HG03565 (cell line): ENCODE data around the gene RAB11FIP4.

ENCODE experiments used
- ATAC-seq: cut with Tn5 transposase; IDR thresholded peaks from one replicate; pipeline ENCODE4 v1.9.1; 2021; ENCODE audit warnings: mild to moderate bottlenecking, moderate library complexity; ENCODE audit not compliant: unreplicated experiment

Gene RAB11FIP4

DNA sequence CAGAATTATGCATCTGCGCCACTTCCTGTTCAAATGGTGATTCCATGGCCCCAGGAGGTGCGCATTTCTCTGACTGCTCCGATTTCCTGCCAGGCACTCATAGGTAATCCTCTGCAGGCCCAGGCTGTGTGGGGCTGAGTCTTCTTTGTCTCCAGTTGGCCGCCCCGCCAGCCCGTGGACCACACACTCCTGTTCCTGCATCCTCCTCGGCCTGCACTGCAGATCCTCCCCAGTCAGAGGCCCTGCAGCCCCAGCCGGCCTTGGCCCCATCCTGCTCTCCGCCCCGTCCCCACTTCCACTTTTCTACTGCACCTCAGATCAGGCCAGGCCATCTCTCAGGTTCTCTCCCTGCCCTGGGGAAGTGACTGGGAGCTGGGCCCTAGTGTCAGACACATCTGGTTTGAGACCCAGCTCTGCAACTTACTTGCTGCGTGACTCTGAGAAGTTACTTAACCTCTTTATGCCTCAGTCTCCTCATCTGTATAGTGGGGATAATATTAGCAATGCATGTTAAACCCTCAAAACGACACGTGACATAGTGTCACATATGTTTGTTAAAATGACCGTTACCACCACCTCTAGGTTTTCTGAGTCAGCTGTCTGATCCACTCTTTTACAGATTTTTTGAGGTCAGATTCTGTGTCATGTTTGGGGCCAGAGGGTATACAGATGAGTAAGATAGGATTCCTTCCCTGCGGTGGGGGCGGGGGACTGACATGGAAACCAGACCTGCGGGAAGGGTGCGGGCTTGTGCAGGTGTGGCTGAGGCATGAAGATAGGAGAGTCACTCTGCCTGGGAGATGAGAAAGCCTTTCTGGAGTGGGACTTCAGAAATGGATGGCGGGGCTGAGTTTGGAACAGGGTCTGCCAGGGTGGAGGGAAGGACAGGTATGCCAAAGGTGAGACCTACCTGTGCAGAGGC lies 12.8 kb downstream of the RAB11FIP4 start:
- no peak for ATAC-seq

DNA sequence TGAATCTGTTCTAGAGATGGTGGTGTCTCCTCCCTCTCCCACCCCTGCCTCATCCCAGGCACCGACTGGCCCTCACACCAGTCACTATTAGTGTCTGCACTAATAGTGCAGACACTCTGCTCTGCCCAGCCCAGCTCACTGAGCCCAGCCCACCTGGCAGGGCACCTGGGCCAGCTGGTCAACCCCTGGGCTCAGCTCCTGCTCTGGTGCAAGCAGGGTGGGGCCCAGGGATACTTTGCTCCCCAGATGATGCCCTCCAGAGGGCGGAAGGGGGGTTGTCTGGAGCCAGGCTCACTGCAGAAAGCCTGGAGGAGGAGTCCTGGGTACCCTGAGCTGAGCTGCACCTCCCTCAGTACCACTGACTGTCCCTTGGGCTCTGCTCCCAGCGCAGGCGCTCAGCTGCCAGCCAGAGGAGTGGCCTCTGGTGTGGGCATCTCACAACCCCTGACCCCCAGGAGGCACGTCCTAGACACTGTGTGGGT lies 14.5 kb downstream of the RAB11FIP4 start:
- ATAC-seq, result no peak

DNA sequence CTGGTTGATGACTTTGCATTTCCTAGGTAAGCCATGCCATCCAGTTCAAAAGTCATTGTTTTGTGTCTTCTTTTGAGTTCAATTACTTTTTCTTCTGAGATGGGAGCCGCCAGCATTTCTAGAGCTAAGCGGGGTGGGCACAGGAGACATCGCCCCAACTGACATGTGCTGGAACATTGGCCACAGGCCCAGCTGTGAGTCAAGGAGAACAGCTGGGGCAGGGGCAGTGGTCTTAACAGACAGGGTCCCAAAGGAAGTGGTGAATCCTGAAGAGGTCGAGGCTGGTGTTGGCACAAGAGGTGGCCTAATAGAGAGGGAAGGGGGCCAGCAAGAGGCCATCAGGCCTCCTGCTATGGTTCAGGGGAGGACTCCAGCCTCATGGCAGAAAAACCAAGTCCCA lies 17.1 kb downstream of the RAB11FIP4 start:
- no peak for ATAC-seq

DNA sequence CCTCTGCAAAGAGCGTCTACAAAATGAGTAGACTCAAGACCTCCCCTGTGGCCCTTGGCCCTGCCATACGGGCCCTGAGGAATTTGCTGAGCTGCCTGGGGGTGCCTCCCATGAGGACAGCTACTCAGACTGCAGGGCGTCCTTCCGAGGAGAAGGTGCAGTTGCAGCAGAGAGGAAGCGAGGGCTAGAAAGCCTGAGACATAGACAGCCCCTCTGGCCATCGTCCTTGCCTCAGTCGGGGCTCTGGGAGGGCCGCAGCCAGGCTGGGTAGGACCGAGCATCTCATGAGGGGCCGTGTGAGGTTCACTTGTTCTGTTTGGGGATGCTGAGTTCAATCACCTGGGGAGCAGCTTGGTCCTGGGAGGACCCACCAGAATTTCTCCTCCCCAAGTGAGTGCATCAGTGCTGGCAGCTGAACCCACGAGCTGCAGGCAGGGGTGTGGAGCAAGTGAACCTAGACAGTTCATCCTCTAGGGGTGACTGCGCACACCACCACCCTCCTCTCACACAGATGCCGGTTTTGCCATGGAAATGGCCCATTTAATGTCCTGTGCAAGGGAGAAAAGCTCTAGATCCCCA lies 20.3 kb downstream of the RAB11FIP4 start:
- ATAC-seq, result no peak

DNA sequence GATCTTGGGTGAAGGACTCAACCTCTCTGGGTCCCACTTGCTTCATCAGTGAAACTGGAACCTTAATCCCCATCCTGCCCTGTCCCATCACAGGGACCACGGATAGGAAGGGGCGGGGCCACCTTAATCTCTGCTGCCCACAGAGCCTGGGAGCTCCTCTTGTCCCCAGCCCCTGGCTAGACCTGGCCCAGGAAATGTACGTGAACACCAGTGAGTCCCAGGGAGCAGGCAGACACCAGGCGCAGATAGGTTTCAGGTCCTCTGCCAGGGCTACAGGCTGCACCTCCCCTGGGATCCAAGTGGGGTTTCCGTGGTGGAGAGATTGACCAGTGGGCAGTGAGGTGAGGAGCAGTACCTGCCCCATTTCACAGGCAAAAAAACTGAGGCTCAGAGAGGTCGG lies 21.0 kb downstream of the RAB11FIP4 start:
- ATAC-seq, result no peak

DNA sequence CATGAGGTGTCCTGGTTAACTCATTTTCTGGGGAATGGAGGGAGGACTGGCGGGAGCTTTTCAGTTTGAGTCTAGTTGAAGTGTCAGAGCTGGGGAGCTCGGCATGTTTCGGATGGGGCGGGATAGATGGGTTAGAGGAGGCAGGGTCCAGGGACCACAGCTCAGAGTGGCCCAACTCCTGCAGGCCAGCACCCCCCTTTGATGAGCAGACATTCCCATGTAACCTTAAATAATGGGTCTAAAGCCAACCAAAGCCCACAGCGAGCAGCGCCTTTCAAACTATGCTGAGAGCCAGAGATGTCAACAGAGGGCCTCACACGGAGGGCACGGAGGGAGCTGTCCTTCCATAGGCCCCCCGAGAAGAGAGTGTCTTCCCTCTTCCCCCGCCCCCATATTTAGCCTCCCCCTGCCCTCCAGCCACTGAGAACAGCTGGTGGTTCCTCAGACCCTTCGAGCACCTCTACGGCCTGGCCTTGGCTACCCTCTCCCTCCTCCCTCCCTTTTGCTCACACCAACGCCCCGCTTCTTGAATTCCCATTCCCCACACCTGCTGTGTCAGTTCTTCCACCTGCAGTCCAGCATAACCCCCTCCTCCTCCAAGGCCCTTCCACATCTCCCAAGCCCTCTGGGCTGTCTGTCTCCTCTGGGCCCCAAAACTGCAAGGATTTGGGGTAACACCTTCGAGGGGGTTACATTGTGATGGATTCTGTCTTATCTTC lies 21.8 kb downstream of the RAB11FIP4 start:
- ATAC-seq, result no peak

DNA sequence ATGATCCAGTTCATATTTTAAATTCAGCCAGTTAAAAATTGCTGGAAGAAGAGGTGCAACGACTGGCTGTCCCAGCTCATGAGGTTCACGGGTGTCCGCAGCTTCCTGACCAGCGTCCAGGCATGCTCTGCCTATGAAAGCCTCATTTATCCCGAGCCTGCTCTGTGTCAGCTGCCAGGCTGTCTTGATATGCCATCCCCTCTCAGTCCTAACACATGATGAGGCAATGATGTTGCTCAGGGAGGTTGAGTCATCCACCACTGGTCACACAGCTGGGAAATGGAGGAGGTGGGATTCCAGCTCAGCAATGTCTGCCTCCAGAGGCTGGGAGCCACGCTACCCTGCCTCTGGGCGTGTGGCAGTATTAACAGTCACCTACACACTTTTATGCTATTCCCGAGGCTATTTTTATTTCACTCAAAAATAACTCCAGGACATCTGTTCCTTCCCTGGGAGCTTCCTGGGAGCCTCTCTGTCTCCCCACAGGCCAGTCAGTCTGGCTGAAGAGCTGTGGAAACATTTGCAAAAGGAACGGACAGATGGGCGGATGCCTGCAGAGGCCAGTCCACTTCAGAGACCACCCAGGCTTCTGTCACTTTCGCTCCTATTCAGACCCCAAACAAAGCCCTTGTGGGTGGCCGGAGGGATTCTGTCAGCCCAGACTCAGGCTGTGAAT lies 22.5 kb downstream of the RAB11FIP4 start:
- no peak for ATAC-seq

DNA sequence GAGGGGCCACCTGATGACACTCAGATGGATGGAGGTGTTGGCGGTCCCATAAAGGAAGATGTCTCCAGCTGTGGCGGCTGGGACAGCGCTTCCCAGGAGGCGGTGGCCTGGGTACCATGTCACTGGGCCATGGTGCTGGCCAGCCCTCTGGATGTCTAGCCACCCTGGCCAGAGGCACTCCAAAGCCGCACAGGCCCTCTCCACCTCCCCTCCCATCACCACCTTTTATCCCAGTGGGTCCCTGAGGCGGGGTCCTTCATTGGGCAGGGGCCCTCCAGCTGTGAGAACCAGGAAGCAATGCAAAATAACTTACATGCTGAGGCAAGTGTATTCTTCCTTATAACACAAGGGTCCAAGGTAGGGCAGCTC lies 23.1 kb downstream of the RAB11FIP4 start:
- ATAC-seq, result no peak

DNA sequence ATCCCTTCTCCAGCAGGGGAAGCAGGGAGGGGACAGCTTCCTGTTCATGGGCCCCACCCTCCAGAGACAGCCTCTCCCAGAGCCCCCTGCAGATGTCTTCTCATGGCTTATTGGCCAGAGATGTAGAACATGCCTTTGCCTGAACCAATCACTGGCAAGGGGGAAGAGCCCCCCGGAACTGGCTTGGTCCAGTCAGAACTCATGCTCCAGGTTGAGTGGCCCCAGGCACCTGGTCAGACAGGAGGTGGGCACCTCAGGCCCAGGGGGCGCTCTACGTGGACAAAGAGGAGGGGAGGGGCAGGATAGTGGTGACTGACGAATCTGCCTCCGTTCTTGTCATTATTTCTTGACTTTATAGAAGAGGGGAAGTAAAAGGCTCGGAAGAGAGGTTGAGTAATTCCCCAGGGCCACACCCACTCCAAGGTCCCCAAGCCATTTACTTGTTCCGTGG lies 23.6 kb downstream of the RAB11FIP4 start:
- ATAC-seq, result no peak

DNA sequence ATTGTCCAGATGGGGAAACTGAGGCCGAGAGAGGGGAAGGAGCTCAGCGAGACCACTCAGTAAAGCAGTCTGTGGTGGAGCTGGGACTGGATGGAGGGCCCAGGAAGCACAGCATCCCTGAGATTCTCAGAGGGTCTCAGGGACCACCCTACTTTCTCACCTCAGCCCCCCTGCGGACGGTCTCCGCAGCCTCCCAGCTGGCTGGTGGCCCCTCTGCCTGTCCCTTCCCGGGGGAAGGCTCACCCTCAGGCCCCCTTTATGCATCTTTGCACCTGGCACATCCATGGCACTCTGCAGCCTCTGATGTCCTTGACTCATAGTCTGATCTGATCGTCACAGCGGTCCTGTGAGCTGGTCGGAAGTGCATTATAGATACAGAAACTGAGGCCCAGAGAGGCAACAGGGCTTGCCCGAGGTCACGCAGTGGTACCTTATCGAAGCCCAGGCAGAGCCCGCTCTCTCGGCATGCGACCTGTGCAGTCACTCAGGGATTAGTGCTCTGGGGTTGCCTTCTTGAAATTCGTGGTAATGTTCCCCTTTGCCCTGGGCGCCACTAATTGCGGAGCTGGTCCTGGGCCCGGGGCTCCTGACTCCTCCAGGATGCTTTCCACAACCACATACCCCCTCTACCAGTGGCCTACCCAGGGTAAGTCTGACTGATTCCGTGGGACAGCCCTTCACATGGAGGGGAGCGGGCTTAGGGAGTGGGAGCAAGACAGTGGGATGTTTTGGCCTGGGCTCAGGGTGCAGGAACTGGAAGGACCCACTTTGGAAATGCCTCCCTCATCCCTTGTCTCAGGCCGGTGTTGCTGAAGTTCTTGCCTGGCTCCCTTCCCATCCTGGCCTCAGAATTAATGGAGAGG lies 24.4 kb downstream of the RAB11FIP4 start:
- no peak for ATAC-seq

DNA sequence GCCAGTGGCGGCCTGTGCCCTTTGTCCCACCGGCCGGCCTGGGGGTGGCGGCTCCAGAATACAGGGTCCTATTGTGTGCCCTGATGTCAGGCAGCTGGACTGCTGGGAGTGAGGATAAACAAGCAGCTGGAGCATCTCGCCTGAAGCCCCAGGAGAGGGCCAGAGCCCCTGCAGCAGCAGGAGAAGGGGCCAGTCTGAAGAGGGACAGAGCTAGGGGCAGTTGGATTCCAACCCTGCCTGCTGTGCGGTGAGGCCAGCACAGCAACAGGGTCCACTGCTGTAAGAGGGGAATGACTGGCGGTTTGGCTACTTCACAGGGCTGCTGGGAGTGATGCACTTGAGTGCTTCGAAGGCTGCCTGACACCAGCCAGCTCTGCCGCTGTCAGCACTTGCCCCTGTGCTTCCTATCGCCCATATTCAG lies 25.0 kb downstream of the RAB11FIP4 start:
- no peak for ATAC-seq

DNA sequence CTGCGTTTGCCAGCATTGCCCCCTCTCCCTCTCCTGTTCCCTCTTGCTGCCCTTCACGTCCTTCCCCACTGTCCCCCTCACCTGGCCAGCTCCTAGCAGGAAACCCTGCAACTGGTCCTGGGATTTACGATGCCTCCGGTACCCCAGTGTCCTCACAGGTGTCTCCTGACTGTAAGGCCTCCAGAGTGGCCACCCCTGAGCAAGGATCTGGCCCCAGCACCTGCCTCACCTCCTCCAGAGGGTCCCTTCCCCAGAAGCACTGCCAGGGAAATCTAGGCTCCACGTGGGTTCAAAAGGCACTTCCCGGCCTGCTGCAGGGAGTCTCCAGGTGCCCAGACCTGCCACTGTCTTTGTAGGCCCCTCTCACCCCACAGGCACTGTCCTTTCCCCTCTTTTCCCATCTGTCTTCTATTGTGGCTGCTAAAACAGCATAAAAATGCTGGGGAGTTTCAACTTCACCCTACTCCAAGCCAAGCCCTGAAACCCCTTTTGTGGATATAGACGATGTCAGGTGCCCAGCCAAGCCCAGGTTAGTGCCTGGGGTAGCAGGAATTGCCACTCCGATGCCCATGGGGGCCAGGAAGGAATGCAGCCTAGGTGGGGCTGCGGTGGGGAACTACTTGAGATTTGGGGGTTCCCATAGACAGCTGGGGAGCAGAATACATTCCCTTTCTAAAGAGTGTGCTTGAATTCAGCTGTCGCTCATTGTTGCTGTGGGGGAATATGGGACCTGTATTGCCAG lies 25.7 kb downstream of the RAB11FIP4 start:
- ATAC-seq, result no peak

DNA sequence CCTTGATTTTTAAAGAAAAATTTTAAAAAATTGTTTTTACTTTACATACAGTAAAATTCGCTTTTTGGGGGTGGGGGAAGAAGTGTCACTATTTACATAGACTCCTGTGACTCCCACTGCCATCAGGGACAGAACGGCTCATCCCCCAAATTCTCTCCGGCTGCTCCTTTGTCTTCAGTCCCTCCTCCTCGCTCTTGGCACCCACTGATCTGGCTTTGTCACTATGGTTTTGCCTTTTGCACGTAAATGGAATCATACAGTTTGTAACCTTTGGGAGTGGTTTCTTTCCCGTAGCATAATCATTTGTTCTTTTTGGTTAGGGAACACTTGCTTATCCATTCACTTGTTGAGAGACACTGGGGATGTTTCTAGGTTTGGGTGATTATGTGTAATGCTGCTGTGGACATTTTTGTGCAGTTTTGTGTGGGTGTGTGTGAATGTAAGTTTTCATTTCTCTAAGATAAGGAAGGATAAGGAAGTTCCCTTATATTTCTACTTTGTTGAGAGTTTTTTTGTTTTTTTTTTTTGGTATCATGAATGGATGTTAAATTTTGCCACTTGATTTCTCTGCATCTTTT lies 27.4 kb downstream of the RAB11FIP4 start:
- ATAC-seq, result no peak

DNA sequence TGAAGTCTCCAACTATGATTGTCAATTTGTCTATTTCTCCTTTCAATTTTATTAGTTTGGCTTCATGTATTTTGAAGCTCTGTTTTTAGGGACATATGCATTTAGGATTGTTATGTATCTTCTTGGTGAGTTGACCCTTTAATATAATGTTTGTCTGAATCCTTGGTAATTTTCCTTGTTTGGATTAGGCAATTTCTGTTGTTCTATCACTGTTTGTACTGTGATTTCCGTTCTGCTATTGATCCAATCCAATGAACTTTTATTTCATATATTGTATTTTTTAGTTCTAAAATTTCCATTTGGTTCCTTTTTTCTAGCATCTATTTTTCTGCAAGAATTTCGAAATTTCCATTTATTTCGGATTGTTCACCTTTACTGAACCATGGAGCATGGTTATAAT lies 31.0 kb downstream of the RAB11FIP4 start:
- ATAC-seq, result no peak

DNA sequence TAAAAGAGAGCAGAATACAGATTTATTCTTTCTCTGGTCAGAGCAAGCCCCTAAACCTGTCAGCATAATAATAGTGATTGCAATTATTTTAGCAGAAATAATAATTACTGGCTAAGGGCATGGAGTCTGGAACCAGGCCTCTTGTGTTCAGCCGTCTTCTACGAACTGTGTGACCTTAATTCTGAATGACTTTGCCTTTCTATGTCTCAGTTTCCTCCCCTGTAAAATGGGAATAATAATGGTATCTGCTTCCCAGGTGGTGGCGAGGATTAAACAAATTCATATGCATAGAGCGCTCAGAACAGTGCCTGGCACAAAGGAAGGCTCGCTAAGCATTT lies 33.4 kb downstream of the RAB11FIP4 start:
- no peak for ATAC-seq

DNA sequence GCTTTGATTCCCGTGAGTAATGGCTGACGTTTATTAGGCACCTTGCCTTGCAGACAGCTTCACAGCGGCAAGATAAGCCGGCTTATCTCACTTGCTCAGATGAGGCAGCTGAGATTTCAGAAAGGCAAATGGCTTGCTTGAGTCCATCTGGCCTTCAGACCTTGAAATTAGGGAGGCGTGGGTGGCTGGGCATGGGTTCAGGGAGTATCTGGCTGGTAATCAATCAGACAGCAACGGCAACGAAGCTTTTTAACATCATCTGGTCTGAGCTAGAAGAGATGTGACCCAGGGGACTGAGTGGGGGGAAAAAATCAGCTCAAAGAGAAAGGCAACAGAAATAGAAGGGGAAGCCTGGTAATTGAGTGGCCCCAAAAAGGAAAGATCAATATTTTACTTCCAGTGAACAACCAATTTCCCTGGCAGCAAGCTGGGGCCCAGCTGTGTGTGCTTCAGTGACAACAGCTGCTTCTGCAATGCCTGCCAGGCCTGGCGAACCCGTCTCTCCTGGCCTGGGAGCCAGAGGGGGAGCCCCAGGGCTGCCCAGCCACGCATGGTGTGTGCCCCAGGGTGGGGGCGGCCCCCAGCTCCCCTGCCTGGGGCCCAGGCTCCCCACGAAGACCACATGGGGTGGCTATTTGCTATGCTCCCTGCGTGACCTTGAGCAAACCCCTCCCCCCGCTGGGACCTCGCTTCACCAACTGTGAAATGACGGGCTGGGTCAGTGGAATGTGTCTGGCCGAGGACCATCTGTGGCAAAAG lies 34.0 kb downstream of the RAB11FIP4 start:
- ATAC-seq, result no peak

DNA sequence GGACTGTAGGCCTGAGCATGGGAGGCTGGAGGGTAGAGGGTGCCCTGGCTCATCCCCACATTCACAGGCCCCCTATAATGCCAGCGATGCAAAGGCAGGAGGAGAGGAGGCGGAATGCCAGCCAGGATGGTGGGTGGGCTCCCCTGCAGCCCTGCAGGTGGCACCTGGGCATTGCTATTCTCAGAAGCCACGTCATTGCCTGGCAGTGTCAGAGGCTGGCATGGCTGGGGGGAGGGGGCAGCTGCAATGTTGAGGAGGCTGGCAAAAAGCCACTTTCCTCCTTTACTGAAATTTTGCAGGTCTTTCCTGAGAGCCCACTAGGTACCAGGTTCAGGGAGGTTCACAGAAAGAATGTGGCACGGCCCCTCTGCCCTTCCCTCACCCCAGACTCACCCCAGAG lies 36.2 kb downstream of the RAB11FIP4 start:
- no peak for ATAC-seq

DNA sequence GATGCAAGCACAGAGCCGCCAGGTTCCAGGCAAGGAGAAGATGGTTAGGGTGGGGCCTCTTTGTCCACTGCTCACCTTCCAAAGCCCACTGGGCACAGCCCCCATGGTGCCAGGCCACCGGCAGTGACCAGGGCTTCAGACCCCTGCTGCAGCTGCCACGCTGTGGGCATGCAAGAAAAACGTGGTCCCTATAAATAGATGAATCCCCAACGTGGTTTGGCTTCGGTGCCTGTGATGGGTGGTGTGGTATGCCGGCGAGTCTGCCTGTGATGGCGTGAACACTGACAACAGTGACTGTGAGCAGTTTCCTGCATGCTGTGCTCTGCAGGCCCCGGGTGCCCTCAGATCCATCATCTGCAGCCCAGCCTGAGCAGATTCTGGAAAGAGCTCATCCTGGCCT lies 36.6 kb downstream of the RAB11FIP4 start:
- no peak for ATAC-seq

DNA sequence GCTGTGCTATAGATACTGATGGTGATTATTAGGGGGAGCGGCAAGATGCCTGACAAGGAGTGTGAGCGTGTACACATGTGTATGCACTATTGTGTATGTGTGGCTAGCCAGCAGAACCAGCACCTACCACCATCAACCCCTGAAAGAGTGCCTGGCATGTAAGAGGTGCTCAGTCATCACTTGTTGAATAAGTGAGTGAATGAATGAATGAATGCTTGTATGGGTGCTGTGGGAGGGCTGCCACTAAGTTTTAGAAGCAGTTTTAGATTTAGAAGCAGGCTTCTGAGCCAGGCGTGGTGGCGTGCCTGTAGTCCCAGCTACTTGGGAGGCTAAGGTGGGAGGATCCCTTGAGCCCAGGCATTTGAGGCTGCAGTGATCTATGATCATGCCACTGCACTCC lies 37.0 kb downstream of the RAB11FIP4 start:
- no peak for ATAC-seq
